Suppressor macrophage (primary cell): ENCODE measurements around the gene SLC47A1.
A peak's percentile ranks its signal among the peaks of the same experiment; 100 is the strongest.
"Not testable (repeated sequence)": the region's sequence is repeated elsewhere in the genome, so short reads cannot be mapped to it uniquely, and the experiment has no call there.

Experiments
- DNase-seq, 4 experiments: peaks; one replicate each; pipeline ENCODE4 v3.0.0-alpha.2; 2020 to 2022

The SLC47A1 gene

GRCh38 chr17:19555746-19556145, 22.1 kb downstream of the SLC47A1 start:
- no peak for DNase-seq

GRCh38 chr17:19558946-19559345, 25.3 kb downstream of the SLC47A1 start:
- DNase-seq: no peak

- DNase-seq: no peak
These were observed 28.2 kb downstream of the SLC47A1 start for GRCh38 chr17:19561697-19562318.

- no peak for DNase-seq
These were observed 32.3 kb downstream of the SLC47A1 start for GRCh38 chr17:19565817-19566575.

- no peak for DNase-seq
These were observed 33.8 kb downstream of the SLC47A1 start for GRCh38 chr17:19567216-19568015.

- no peak for DNase-seq
These were observed 34.3 kb downstream of the SLC47A1 start for GRCh38 chr17:19568016-19568350.

- DNase-seq: no peak
These were observed 36.3 kb downstream of the SLC47A1 start for GRCh38 chr17:19569785-19570543.

GRCh38 chr17:19570544-19571062, 36.9 kb downstream of the SLC47A1 start:
- DNase-seq: peak; percentile 13 to 38 (median 31)

GRCh38 chr17:19573075-19573474, 39.4 kb downstream of the SLC47A1 start:
- DNase-seq: peak; percentile 4 to 42 (median 24)

- no peak for DNase-seq
These were observed 41.3 kb downstream of the SLC47A1 start for GRCh38 chr17:19574956-19575355.

- no peak for DNase-seq
These were observed 44.9 kb downstream of the SLC47A1 start for GRCh38 chr17:19578545-19578944.

- no peak for DNase-seq
These were observed 45.6 kb downstream of the SLC47A1 start for GRCh38 chr17:19579192-19579761.

- peak; percentile 20 to 59 (median 40) for DNase-seq
These were observed 46.4 kb downstream of the SLC47A1 start for GRCh38 chr17:19579867-19580565.

GRCh38 chr17:19580566-19580920, 46.9 kb downstream of the SLC47A1 start:
- not testable (repeated sequence) for DNase-seq

GRCh38 chr17:19582152-19582551, 48.5 kb downstream of the SLC47A1 start:
- DNase-seq: not testable (repeated sequence)

GRCh38 chr17:19583871-19584270, 50.2 kb downstream of the SLC47A1 start:
- no peak for DNase-seq

GRCh38 chr17:19590451-19590850, 56.8 kb downstream of the SLC47A1 start:
- peak; percentile 15 to 74 (median 44) for DNase-seq

GRCh38 chr17:19590912-19591551, 57.4 kb downstream of the SLC47A1 start:
- DNase-seq: peak in 1 of 4 experiments; percentile 8

- DNase-seq: no peak
These were observed 58.7 kb downstream of the SLC47A1 start for GRCh38 chr17:19592316-19592715.

- no peak for DNase-seq
These were observed 63.2 kb downstream of the SLC47A1 start for GRCh38 chr17:19596869-19597268.

- peak in 3 of 4 experiments; percentile 18 to 51 (median 48) for DNase-seq
These were observed 76.7 kb downstream of the SLC47A1 start for GRCh38 chr17:19610311-19610710.
